HG02870 (cell line): Measurements from ENCODE around the gene ITGA1.

Experiments
- ATAC-seq: cut with Tn5 transposase; IDR thresholded peaks from one replicate; pipeline ENCODE4 v1.9.1; 2021; ENCODE audit warnings: mild to moderate bottlenecking, moderate library complexity; ENCODE audit not compliant: unreplicated experiment

The ITGA1 gene

DNA sequence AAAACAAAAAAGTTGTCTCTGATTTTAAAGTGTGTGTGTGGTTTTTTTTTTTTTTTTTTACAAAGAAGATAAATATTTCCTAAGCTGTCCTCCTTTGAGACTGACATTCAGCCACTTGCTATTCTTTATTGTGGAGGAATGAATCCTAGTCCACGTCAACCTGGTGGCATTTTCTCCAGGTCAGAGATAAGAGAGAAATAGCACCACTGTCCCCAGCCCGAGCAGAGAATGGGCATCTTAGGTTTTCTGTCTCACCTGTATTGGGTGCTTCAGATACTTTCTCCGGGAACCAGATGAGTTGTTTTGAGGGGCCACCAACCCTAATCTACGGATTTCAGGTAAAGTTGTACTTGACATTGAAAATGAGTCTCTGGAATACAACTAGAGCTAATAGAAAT is 202.8 kb downstream of the ITGA1 start:
- no peak for ATAC-seq

DNA sequence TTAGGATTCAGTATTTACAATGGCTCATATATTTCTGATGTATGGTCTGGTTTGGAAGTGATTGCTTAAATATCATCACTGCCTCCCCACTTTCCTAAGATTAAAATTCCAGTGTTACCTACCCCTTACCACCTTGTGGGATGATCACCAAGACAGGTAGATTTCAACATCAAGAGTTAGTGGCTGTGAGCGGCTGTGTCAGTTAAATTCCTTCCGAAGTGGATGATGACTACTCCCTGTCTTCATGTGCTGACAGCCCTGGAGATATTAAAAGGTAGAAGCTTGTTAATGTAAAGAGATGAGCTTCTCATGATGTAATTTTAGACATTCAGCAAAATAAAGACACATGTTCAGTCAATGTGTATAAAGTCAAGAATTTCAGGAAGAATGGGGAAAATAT is 205.7 kb downstream of the ITGA1 start:
- ATAC-seq = no peak

DNA sequence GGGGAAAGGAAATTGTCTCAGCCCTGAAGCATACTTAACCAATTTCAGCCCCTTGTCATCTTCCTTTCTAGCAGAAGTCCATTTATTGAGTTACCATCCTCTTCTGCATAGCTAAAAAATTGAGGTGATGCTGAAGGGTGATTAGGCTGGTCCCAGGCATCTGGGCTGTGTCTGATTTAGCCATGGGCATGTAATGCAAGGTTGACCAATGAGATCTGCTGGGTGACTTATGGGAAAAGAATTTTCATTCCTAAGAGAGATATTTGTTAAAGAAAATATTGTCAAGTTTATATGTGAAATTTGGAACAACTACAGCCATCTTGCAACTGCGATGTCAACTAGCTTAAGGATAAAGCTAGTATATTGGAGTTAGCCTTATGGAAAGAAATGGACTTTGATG is 206.6 kb downstream of the ITGA1 start:
- no peak for ATAC-seq

DNA sequence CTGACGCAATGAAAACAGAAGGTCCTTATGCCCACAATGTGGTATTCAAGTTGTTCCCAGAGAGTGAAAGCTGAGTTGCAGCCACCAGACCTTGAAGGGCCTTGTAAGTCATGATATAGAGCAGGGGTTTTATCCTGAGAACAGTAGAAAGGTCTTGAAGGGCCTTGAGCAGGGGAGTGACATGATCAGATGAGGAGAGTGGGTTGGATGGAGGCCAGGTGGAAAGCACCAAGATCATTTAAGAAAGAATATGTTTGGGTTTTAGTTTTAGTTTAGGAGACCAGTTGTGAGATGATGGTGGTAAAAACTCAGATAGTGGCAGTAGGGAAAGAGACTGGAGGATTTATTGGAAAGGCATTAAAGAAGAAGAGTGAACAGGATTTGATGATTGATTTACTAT is 207.4 kb downstream of the ITGA1 start:
- ATAC-seq = no peak

DNA sequence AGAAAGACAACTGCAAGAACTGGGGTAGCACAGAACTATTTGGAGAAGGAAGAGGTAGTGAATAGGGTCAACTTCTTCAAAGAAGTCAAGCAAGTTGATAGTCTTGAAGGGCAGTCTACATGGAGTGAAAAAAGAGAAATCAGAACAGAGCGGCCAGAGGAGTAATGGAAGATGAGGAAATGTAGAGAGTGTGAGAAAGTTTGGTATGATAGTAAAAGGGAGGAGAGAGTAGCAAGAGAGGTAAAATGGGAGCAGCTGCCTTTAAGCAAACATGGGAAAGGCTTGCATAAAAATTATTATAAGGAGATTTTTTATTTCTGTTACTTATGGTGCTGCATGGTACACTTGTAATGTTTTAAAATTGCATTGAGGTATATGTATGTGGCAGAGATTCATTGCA is 208.2 kb downstream of the ITGA1 start:
- no peak for ATAC-seq

DNA sequence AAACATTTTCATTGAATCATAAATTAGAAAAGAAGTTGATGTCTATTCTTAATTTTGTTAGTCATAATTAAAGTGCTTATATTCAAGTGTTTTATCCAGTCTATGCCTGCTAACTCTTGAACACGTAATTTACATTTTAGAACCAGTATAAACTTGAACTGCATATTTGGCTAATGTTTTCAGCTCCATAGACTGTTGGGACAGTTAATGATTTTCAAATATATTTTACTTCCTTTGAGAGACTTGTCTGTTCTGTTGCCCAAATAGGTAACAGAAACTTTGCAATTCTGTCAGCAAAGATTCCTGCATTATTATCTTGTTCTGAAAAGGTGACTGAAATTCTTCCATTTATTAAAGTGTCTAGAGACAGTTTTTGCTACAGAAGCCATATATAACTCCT is 209.3 kb downstream of the ITGA1 start:
- ATAC-seq = no peak

DNA sequence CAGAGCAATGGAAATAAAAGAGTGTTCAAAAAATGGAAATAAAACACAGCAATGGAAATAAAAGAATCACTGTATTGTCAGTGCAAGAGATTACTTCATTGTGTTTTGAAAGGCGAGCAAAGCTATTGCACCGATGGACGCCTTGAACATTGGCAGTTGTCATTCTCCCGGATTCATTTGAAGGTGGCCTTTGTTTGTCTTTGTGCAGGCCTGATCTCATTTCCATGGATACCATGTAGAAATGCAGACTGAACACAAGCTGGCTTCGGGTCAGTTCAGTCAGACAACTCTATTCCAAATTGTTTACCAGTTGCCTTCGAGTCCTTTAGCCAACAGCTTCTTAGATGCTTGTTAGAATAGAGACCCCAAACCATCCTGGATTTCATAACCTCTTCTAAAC is 209.7 kb downstream of the ITGA1 start:
- ATAC-seq = no peak

DNA sequence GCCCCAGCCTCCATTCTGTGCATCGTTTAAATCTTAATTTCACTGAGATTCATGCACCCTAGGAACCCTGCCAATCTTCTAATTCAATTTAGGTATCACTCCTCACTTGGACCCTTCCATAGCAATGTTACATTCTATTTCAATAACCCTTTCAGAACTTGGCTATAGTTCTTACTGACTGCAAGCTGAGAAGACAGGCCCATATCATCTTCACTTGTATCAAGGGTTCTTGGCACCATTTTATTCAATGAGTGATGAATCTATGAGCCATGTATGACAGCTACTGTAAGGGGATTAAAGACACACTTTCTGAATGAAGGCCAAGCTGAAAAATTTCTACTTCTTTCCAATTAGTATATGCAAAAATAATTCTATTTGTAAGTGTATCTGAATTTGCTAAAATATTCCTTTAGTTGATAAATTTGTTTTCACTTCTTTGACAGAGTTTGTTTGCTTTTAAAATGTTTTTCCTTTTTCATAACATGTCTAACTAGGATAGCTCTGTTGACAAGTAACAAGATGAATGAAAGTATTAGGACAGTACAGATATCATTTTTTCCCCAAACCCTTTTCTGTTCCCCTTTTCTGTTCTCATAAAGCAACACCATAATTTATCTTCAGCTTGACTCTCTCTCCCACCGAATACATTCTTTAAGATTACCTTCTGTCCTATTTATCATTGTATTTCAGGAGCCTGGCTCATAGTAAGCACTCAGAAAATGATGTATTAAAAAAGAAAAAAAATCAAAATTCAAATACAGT is 211.0 kb downstream of the ITGA1 start:
- ATAC-seq = peak; percentile 87

DNA sequence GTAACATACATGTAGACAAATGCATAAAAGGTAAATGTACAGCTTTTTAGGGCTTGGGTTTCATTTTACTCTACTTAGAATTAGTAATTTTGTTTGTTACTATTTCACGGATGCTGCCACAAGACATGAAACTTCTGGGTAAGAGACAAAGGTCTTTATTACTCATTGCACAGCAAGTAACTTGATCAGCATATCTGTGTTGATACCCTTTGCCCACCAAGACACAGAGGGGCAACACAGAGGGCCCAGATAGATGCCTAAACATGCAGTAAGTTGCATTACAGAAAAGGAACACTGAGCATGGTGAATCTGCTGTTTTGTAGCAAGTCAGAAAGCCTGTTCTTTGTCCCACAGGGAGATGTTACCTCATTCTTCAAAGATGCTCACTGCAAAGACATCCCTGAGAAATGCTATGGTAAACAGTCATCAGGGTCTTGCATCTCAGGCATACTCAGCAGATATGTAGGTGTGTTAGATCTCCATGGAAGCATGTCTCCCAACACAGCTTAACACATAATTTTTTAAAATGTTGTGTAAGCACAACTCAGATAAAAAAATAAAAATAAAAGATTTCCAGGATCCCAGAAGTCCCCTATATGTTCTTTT is 211.7 kb downstream of the ITGA1 start:
- peak; percentile 44 for ATAC-seq

DNA sequence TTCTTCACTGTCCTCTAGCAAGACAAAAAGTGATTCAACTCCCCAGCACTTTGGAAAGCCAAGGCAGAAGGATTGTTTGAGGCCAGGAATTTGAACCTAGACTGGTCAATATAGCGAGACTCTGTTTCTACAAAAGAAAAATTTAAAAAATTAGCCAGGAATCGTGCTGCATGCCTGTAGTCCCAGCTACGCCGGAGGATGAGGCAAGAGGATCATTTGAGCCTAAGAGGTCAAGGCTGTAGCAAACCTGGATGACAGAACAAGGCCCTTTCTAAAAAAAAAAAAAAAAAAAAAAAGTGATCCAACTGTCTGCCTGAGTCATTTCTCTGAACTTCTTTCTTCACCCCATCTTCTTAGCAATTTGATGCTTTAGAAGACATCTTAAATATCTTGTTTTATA is 213.8 kb downstream of the ITGA1 start:
- ATAC-seq = no peak

DNA sequence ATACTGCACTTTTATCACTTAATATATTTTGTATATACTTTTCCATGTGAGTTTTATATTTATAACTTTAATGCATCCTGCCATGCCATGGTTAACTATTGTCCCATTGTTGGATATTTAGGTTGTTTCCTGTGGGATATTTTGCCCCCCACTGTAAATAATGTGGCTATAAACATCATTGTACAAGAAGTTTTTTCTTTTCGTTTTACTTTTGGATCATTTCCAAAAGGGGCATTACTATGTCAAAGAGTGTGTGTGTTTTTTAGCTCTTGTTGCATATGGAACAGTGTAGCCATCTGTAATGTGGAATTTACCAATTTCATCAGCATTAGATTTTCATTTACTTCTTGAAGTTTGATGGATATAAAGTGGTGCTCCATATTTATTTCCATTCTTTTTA is 214.8 kb downstream of the ITGA1 start:
- ATAC-seq = no peak

DNA sequence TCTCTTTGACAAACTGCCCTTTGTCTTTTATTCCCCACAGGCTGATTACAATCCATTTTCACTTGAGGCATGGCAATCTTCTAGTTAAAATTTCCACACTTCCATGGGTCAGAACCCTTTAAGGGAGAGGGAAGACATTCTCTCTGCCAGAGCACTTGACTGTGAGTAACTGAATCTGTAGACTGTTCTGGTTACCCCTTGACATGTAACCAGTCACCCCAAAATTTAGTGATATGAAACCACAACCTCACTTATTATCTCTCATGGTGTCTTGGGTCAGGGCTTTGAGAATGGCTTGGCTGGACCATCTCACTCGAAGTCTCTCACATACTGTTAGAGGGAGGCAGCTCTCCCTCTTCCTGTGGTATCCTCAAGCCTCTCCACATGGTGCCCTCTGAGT is 215.4 kb downstream of the ITGA1 start:
- no peak for ATAC-seq

DNA sequence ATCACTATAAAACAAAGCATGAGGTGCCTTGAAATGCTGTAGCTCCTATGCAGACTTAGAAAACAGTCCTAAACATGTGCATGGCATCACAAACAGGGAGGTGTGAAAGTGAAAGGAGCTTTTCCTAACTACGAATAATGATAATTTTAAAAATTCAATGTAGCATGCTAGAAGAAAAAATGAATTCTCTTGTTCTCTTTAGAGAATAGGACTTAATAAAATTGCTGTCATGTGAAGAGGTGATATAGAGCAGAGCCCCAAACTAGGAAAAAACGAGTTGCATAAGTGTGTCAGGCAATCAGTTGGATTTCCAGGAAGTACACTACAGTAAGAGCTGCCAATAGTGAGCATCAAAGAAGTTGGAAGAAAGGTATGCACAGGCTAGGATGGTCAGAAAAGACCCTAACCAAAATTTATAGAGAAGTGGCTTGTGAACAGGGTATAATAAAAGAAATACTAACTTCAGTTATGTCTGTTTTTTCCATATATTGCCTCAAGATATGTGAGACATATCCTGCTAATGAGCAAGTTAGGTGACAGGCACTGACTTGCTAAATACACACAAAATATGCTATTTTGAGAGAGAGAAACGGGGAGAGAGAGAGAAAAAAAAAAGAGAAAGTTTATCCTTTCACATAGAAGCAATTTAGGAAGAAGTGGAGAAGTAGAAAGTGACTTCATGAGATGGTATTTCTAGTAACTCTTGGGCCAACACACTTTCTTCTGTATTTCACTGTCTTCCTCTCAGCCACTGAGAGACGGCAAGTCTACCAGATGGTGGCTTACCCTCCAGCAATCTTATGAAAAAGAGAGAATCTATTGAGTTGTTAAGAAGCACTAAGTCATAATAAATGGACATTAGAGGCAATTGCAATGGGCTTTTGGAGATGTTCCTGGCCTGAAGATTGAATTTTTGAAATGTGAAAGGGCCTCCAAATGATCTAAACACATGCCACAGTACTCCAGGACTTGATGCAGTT is 219.5 kb downstream of the ITGA1 start:
- no peak for ATAC-seq

DNA sequence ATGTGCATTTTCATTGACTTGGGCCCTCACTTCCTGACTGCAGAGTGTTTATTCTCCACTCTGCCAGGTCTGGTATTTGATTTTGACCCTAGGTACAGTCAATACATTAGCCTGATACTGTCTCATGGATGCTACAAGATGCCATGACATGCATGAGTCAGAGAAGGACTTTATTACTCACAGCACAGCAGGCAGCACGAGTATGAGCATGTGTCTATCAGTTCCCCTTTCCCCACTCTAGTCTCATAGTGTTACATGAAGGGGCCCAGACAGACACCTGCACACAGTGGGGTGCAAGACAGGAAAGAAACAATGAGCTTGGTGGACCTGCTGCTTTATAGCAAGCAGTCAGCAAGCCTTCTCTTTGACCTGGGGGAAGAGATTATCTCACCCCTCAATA is 221.0 kb downstream of the ITGA1 start:
- peak; percentile 99 for ATAC-seq
